HepG2 (cell line): ENCODE data around the gene SLC45A3. TPM values are rescaled to one million over a fixed set of nuclear protein-coding genes. Genes with fewer than 3 reads are reported as not detected.
A peak's percentile ranks its signal among the peaks of the same experiment; 100 is the strongest.

ENCODE experiments used
- ATAD3A ChIP-seq: sonication (generic); formaldehyde crosslinking; IDR thresholded peaks from 2 replicates; pipeline ENCODE4 v1.4.0; 2020; ENCODE audit warnings: missing genetic modification reagents
- DPF2 ChIP-seq: sonication (generic); formaldehyde crosslinking; IDR thresholded peaks from 2 replicates; pipeline ENCODE4 v1.4.0; 2020; ENCODE audit warnings: mild to moderate bottlenecking, low read depth, missing genetic modification reagents, borderline replicate concordance
- FOXA3 ChIP-seq: IDR thresholded peaks from 2 replicates; pipeline ENCODE4 v1.6.1; 2016; ENCODE audit warnings: missing genetic modification reagents, missing compliant biosample characterization
- HNF4A ChIP-seq: sonication (generic); formaldehyde crosslinking; IDR thresholded peaks from 2 replicates; pipeline ENCODE4 v1.4.0; 2020; ENCODE audit warnings: missing genetic modification reagents
- HOXA7 ChIP-seq: sonication (generic); formaldehyde crosslinking; IDR thresholded peaks from 2 replicates; pipeline ENCODE4 v1.8.1; 2022; ENCODE audit warnings: mild to moderate bottlenecking, missing genetic modification reagents, moderate library complexity
- HOXA9 ChIP-seq: sonication (generic); formaldehyde crosslinking; IDR thresholded peaks from 2 replicates; pipeline ENCODE4 v1.8.1; 2022; ENCODE audit warnings: missing genetic modification reagents, mild to moderate bottlenecking, moderate library complexity, borderline replicate concordance
- KLF6 ChIP-seq: IDR thresholded peaks from 2 replicates; pipeline ENCODE4 v1.8.0; 2016; ENCODE audit warnings: missing biosample characterization, missing genetic modification reagents
- LBX2 ChIP-seq: sonication (generic); formaldehyde crosslinking; IDR thresholded peaks from 2 replicates; pipeline ENCODE4 v1.5.0; 2020; ENCODE audit warnings: missing genetic modification reagents, mild to moderate bottlenecking, borderline replicate concordance
- MTF1 ChIP-seq: sonication (generic); formaldehyde crosslinking; IDR thresholded peaks from 2 replicates; pipeline ENCODE4 v1.5.0; 2020; ENCODE audit warnings: missing genetic modification reagents
- NCOR1 ChIP-seq: fragments of 200-600 bp; sonication (generic); IDR thresholded peaks from 2 replicates; pipeline ENCODE4 v1.7.0; 2017; ENCODE audit warnings: antibody characterized with exemption, low read length, borderline replicate concordance
- PTBP1 ChIP-seq: fragments of 200-400 bp; formaldehyde crosslinking; IDR thresholded peaks from 2 replicates; pipeline ENCODE4 v1.6.1; 2018; ENCODE audit warnings: low read length, low read depth; ENCODE audit not compliant: poor library complexity, severe bottlenecking
- RARA ChIP-seq: IDR thresholded peaks from 2 replicates; pipeline ENCODE4 v1.6.1; 2016; ENCODE audit warnings: missing genetic modification reagents, missing compliant biosample characterization
- THRA ChIP-seq: sonication (generic); formaldehyde crosslinking; IDR thresholded peaks from 2 replicates; pipeline ENCODE4 v1.4.0; 2020; ENCODE audit warnings: missing genetic modification reagents, borderline replicate concordance
- ZKSCAN1 ChIP-seq: fragments of 150-350 bp; IDR thresholded peaks from 2 replicates; pipeline ENCODE4 v1.6.1; 2014; ENCODE audit warnings: low read length
- ZNF549 ChIP-seq: sonication (generic); formaldehyde crosslinking; IDR thresholded peaks from 2 replicates; pipeline ENCODE4 v1.5.0; 2020; ENCODE audit warnings: missing genetic modification reagents
- ZNF556 ChIP-seq: sonication (generic); formaldehyde crosslinking; IDR thresholded peaks from 2 replicates; pipeline ENCODE4 v1.4.0; 2020; ENCODE audit warnings: mild to moderate bottlenecking, missing genetic modification reagents, borderline replicate concordance
- ZNF678 ChIP-seq: sonication (generic); formaldehyde crosslinking; IDR thresholded peaks from 2 replicates; pipeline ENCODE4 v1.4.0; 2020; ENCODE audit warnings: mild to moderate bottlenecking, missing genetic modification reagents
- polyA plus RNA-seq, 8 experiments: library from polyadenylated mRNA; depleted of rRNA in 3 of 8; stranded (reverse) in 7 of 8; unstranded in 1 of 8; fragments of >200 nt; fragmentation: Illumina TruSeq in 4 of 8; extraction: Trizol in 4 of 8; gene quantifications; 2 replicates each; pipeline versions ENCODE4 v1.2.1 to v1.2.3, GENCODE V29; 2011 to 2016; ENCODE audit warnings: low read depth in 4 of 8, missing spikeins in 1 of 8, mixed read lengths in 1 of 8; ENCODE audit not compliant: insufficient read depth in 1 of 8
- total RNA-seq, 5 experiments: library from RNA; depleted of rRNA; stranded (reverse); fragments of >200 nt; fragmentation: Illumina TruSeq; extraction: Trizol; gene quantifications; 2 replicates each; pipeline ENCODE4 v1.2.3, GENCODE V29; 2016; ENCODE audit warnings: low read depth in 1 of 5
- TF ChIP-seq, protein P1 (sequence below): sonication (generic); formaldehyde crosslinking; IDR thresholded peaks from 2 replicates; pipeline ENCODE4 v1.5.0; 2020; ENCODE audit warnings: mild to moderate bottlenecking, missing genetic modification reagents
- TF ChIP-seq, protein P2 (sequence below): sonication (generic); formaldehyde crosslinking; IDR thresholded peaks from 2 replicates; pipeline ENCODE4 v1.4.0; 2020; ENCODE audit warnings: mild to moderate bottlenecking, missing genetic modification reagents
- TF ChIP-seq, protein P3 (sequence below): sonication (generic); formaldehyde crosslinking; IDR thresholded peaks from 2 replicates; pipeline ENCODE4 v1.4.0; 2020; ENCODE audit warnings: missing genetic modification reagents

SLC45A3 gene
- total and polyA plus RNA-seq, 2 of the 13 experiments (the other 11 are each of a cell fraction or from before 2014, with no cell fraction given) = 3.4 to 4.1 TPM

DNA sequence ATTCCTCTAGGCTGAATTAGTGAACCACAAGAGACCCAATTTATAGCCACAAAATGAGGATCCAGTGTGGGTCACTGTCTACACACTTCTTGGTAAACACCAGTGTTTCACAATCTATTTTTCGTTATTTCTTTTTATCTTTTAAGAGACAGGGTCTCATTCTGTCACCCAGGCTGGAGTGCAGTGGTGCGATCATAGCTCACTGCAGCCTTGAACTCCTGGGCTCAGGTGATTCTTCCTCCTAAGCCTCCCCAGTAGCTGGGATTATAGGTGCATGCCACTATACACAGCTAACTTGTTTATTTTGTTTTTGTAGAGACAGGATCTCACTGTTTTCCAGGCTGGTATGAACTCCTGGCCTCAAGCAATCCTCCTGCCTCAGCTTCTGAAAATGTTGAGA, 29.3 kb upstream of the SLC45A3 start (continued):
- TF ChIP-seq HOXA9 (no peak), ATAD3A (CRISPR knock-in tag) (no peak), NCOR1 (no peak), HNF4A (CRISPR knock-in tag) (peak; percentile 67), RARA (CRISPR knock-in tag) (peak; percentile 91), PTBP1 (no peak), HOXA7 (CRISPR knock-in tag) (no peak), LBX2 (CRISPR knock-in tag) (no peak), MTF1 (CRISPR knock-in tag) (no peak), THRA (CRISPR knock-in tag) (peak; percentile 76), ZNF556 (no peak), FOXA3 (CRISPR knock-in tag) (peak; percentile 73; the same call in 1 of the 2 replicates), ZNF678 (CRISPR knock-in tag) (no peak), ZKSCAN1 (no peak), DPF2 (CRISPR knock-in tag) (no peak), KLF6 (no peak), ZNF549 (no peak)
- TF ChIP-seq, protein P1, sequence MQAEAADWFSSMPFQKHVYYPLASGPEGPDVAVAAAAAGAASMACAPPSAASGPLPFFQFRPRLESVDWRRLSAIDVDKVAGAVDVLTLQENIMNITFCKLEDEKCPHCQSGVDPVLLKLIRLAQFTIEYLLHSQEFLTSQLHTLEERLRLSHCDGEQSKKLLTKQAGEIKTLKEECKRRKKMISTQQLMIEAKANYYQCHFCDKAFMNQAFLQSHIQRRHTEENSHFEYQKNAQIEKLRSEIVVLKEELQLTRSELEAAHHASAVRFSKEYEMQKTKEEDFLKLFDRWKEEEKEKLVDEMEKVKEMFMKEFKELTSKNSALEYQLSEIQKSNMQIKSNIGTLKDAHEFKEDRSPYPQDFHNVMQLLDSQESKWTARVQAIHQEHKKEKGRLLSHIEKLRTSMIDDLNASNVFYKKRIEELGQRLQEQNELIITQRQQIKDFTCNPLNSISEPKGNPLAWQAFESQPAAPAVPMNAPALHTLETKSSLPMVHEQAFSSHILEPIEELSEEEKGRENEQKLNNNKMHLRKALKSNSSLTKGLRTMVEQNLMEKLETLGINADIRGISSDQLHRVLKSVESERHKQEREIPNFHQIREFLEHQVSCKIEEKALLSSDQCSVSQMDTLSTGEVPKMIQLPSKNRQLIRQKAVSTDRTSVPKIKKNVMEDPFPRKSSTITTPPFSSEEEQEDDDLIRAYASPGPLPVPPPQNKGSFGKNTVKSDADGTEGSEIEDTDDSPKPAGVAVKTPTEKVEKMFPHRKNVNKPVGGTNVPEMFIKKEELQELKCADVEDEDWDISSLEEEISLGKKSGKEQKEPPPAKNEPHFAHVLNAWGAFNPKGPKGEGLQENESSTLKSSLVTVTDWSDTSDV (CRISPR knock-in tag) = no peak
- TF ChIP-seq, protein P2, sequence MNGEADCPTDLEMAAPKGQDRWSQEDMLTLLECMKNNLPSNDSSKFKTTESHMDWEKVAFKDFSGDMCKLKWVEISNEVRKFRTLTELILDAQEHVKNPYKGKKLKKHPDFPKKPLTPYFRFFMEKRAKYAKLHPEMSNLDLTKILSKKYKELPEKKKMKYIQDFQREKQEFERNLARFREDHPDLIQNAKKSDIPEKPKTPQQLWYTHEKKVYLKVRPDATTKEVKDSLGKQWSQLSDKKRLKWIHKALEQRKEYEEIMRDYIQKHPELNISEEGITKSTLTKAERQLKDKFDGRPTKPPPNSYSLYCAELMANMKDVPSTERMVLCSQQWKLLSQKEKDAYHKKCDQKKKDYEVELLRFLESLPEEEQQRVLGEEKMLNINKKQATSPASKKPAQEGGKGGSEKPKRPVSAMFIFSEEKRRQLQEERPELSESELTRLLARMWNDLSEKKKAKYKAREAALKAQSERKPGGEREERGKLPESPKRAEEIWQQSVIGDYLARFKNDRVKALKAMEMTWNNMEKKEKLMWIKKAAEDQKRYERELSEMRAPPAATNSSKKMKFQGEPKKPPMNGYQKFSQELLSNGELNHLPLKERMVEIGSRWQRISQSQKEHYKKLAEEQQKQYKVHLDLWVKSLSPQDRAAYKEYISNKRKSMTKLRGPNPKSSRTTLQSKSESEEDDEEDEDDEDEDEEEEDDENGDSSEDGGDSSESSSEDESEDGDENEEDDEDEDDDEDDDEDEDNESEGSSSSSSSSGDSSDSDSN (CRISPR knock-in tag) = no peak
- TF ChIP-seq, protein P3, sequence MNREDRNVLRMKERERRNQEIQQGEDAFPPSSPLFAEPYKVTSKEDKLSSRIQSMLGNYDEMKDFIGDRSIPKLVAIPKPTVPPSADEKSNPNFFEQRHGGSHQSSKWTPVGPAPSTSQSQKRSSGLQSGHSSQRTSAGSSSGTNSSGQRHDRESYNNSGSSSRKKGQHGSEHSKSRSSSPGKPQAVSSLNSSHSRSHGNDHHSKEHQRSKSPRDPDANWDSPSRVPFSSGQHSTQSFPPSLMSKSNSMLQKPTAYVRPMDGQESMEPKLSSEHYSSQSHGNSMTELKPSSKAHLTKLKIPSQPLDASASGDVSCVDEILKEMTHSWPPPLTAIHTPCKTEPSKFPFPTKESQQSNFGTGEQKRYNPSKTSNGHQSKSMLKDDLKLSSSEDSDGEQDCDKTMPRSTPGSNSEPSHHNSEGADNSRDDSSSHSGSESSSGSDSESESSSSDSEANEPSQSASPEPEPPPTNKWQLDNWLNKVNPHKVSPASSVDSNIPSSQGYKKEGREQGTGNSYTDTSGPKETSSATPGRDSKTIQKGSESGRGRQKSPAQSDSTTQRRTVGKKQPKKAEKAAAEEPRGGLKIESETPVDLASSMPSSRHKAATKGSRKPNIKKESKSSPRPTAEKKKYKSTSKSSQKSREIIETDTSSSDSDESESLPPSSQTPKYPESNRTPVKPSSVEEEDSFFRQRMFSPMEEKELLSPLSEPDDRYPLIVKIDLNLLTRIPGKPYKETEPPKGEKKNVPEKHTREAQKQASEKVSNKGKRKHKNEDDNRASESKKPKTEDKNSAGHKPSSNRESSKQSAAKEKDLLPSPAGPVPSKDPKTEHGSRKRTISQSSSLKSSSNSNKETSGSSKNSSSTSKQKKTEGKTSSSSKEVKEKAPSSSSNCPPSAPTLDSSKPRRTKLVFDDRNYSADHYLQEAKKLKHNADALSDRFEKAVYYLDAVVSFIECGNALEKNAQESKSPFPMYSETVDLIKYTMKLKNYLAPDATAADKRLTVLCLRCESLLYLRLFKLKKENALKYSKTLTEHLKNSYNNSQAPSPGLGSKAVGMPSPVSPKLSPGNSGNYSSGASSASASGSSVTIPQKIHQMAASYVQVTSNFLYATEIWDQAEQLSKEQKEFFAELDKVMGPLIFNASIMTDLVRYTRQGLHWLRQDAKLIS = no peak
